Lower lobe of right lung (tissue), 2 donors: ENCODE measurements around the gene EZH2. TPM values are rescaled to one million over a fixed set of nuclear protein-coding genes. Genes with fewer than 3 reads are reported as not detected.

ENCODE experiments used
- ATAC-seq, 2 donors: fragments of 200-7000 bp; cut with Tn5 transposase; one replicate each; pipeline ENCODE4 v1.9.1; 2020 to 2022; ENCODE audit warnings: mild to moderate bottlenecking in 2 of 2, moderate library complexity in 2 of 2
- DNase-seq: peaks from one replicate; pipeline ENCODE4 v3.0.0-alpha.2; 2020
- H3K27ac ChIP-seq: fragments of 200-600 bp; one replicate; pipeline ENCODE4 v1.8.0; 2022
- H3K27me3 ChIP-seq: fragments of 200-600 bp; one replicate; pipeline ENCODE4 v1.8.0; 2022; ENCODE audit warnings: low read depth
- H3K36me3 ChIP-seq: fragments of 200-600 bp; one replicate; pipeline ENCODE4 v1.8.0; 2022; ENCODE audit warnings: mild to moderate bottlenecking
- H3K4me1 ChIP-seq: fragments of 200-600 bp; one replicate; pipeline ENCODE4 v1.8.0; 2022
- H3K4me3 ChIP-seq: fragments of 200-600 bp; one replicate; pipeline ENCODE4 v1.8.0; 2022; ENCODE audit warnings: mild to moderate bottlenecking
- H3K9me3 ChIP-seq: fragments of 200-600 bp; one replicate; pipeline ENCODE4 v1.8.0; 2022
- CTCF ChIP-seq: fragments of 200-600 bp; IDR thresholded peaks from one replicate; pipeline ENCODE4 v1.8.0; 2022; ENCODE audit warnings: antibody characterized with exemption, mild to moderate bottlenecking
- intact Hi-C: fragments of 100-400 bp; cut with DNase I; formaldehyde crosslinking; loops from one replicate; pipeline ENCODE4 v1.11.0; 2022
- total RNA-seq: library from RNA; stranded (reverse); fragmentation: NEBNext Ultra II Directional; extraction: Animal tissue kit (Norgen Biotek cat#: 25700); gene quantifications from one replicate; pipeline ENCODE4 v1.2.1, GENCODE V29; 2021
- donor health status: DM: no; HTN: yes; CAD: no; lungs with severe emphysema.

EZH2 gene
- total RNA-seq, 1 donor from 2014 or later = 3.5 TPM

GRCh38 chr7:148811892-148812291 is 72.2 kb downstream of the EZH2 start:
- DNase-seq = no peak
- no peak for TF ChIP-seq CTCF
- Histone ChIP-seq H3K4me3 (no peak overlapping the region), H3K9me3 (no peaks in the 10 kb centered on the region), H3K27ac (no peak overlapping the region), H3K36me3 (peaks cover 5% of the 10 kb centered on the region), H3K27me3 (no peaks in the 10 kb centered on the region), H3K4me1 (no peaks in the 10 kb centered on the region)
- intact Hi-C loops = no loop called here
- no peak for ATAC-seq

DNA sequence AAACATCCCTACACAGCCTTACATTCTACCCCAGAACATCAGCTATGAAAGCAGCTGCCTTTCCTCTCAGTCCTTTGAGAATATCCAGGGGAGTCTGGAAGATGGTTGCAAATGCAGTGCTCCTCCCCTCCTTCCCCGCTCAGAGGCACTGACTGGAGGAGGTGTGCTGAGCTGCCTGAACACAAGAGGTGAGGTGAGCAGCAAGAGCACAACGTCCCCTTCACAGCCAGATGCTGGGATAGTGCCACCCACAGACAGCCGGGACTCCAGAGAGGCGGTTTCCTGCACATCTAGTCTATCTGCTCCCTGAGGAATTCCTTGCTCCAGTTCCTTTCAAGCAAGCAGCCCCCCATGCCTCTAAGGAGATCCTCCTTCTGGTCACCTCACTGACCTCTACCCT is 74.2 kb downstream of the EZH2 start:
- no peak overlapping the region for H3K27ac ChIP-seq
- no peaks in the 10 kb centered on the region for H3K27me3 ChIP-seq
- no peak for TF ChIP-seq CTCF
- no peaks in the 10 kb centered on the region for H3K4me1 ChIP-seq
- peaks cover 16% of the 10 kb centered on the region for H3K36me3 ChIP-seq
- intact Hi-C loops = no loop called here
- H3K4me3 ChIP-seq = no peak overlapping the region
- no peaks in the 10 kb centered on the region for H3K9me3 ChIP-seq
- ATAC-seq (no peak), DNase-seq (no peak)

DNA sequence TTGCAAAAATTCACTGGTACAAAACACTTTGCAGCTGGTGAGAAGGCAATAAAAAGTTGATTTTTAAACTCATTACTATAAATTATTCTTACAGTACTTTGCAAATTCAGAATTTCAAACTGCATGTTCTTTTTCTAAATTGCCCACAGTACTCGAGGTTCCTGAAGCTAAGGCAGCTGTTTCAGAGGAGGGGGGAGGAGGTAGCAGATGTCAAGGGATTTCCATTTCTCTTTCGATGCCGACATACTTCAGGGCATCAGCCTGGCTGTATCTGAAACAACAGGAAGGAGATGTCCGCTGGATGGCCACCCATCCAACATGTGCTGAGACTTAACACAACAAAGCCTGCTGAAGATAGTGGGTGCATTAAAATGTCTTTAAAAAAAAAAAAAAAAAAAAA is 76.7 kb downstream of the EZH2 start:
- no peaks in the 10 kb centered on the region for H3K4me1 ChIP-seq
- H3K27ac ChIP-seq = no peak overlapping the region
- H3K27me3 ChIP-seq = no peaks in the 10 kb centered on the region
- TF ChIP-seq CTCF = no peak
- peaks cover 21% of the 10 kb centered on the region for H3K36me3 ChIP-seq
- no peak overlapping the region for H3K4me3 ChIP-seq
- no peaks in the 10 kb centered on the region for H3K9me3 ChIP-seq
- DNase-seq (no peak), ATAC-seq (no peak)
- intact Hi-C loops = no loop called here

- no peaks in the 10 kb centered on the region for H3K27me3 ChIP-seq
- H3K4me1 ChIP-seq = no peaks in the 10 kb centered on the region
- DNase-seq (no peak), ATAC-seq (no peak)
- no peaks in the 10 kb centered on the region for H3K9me3 ChIP-seq
- H3K4me3 ChIP-seq = no peak overlapping the region
- TF ChIP-seq CTCF = no peak
- intact Hi-C loops = no loop called here
- peaks cover 33% of the 10 kb centered on the region for H3K36me3 ChIP-seq
- H3K27ac ChIP-seq = no peak overlapping the region
These were observed 77.9 kb downstream of the EZH2 start for GRCh38 chr7:148806187-148806586.

DNA sequence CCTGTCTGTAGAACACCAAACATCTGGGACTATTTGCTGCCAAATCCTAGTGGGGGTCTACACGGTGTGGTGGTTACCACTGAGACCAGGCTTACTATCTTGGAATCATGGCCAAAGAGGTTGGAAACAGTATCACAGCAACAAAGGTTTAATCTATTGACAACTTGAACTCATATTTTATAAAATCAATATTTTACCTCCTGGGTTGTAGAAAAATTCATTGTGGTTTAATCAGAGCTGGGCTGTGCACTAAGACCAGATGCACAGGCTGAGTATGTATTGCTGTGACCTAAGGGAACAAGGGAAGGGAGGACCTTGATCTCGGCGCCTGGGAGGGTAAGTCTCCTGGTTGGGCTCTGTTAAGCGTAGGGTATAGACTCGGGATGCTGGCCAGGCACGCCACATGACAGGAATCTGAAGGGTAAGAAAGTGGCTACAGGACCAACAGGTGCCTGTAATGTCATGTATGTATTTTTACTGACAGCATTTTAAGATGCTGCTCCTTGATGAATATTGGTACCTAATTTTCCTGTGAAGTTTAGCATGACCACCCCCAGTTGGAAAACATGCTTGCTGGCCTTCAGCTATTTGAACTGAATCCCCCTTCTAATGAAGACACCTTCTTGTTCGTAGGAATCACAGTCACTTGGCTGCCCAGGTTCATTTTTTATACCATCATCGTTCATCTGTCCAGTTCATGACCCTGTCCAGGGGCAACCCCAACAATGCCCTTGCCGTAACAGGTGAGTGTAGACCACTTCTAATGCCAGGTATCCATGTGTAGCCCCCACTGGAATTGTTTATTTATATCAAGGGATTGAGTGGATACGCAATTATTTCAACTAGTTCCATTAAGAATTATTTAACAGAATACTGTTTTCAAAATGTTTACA is 79.5 kb downstream of the EZH2 start:
- ATAC-seq = no peak

More for the DNA sequence above, 79.5 kb downstream of the EZH2 start:
- no peaks in the 10 kb centered on the region for H3K4me1 ChIP-seq
- H3K36me3 ChIP-seq = peaks cover 44% of the 10 kb centered on the region
- DNase-seq = no peak
- intact Hi-C loops = no loop called here
- no peak for TF ChIP-seq CTCF
- no peaks in the 10 kb centered on the region for H3K9me3 ChIP-seq
- no peak overlapping the region for H3K27ac ChIP-seq
- H3K27me3 ChIP-seq = no peaks in the 10 kb centered on the region
- H3K4me3 ChIP-seq = no peak overlapping the region
